HepG2 (cell line): ENCODE data around the gene TCEANC2. TPM values are rescaled to one million over a fixed set of nuclear protein-coding genes. Genes with fewer than 3 reads are reported as not detected.

ENCODE experiments used
- ARID2 ChIP-seq: sonication (generic); formaldehyde crosslinking; IDR thresholded peaks from 2 replicates; pipeline ENCODE4 v1.8.1; 2022; ENCODE audit warnings: mild to moderate bottlenecking, missing genetic modification reagents, borderline replicate concordance
- DMTF1 ChIP-seq: sonication (generic); formaldehyde crosslinking; IDR thresholded peaks from 2 replicates; pipeline ENCODE4 v1.4.0; 2020; ENCODE audit warnings: mild to moderate bottlenecking, missing genetic modification reagents
- DPF2 ChIP-seq: sonication (generic); formaldehyde crosslinking; IDR thresholded peaks from 2 replicates; pipeline ENCODE4 v1.4.0; 2020; ENCODE audit warnings: mild to moderate bottlenecking, low read depth, missing genetic modification reagents, borderline replicate concordance
- FOSL1 ChIP-seq: sonication (generic); formaldehyde crosslinking; IDR thresholded peaks from 2 replicates; pipeline ENCODE4 v1.9.0; 2021; ENCODE audit warnings: missing genetic modification reagents, borderline replicate concordance
- FOSL2 ChIP-seq: sonication (generic); formaldehyde crosslinking; IDR thresholded peaks from 2 replicates; pipeline ENCODE4 v1.4.0; 2020; ENCODE audit warnings: missing genetic modification reagents
- FOXA3 ChIP-seq: IDR thresholded peaks from 2 replicates; pipeline ENCODE4 v1.6.1; 2016; ENCODE audit warnings: missing genetic modification reagents, missing compliant biosample characterization
- HNRNPK ChIP-seq: fragments of 200-400 bp; formaldehyde crosslinking; IDR thresholded peaks from 2 replicates; pipeline ENCODE4 v1.6.1; 2018; ENCODE audit warnings: low read length, low read depth, moderate library complexity, mild to moderate bottlenecking; ENCODE audit not compliant: poor library complexity, severe bottlenecking
- IRF2 ChIP-seq: IDR thresholded peaks from 2 replicates; pipeline ENCODE4 v1.6.1; 2018; ENCODE audit warnings: missing genetic modification reagents, missing compliant biosample characterization
- JUN ChIP-seq: sonication (generic); formaldehyde crosslinking; IDR thresholded peaks from 2 replicates; pipeline ENCODE4 v1.4.0; 2020; ENCODE audit warnings: mild to moderate bottlenecking, missing genetic modification reagents
- KMT2A ChIP-seq: sonication (generic); formaldehyde crosslinking; IDR thresholded peaks from 2 replicates; pipeline ENCODE4 v1.4.0; 2020; ENCODE audit warnings: missing genetic modification reagents
- MAZ ChIP-seq, 2 experiments: sonication (generic) in 1 of 2; formaldehyde crosslinking in 1 of 2; IDR thresholded peaks; 2 replicates each; pipeline versions ENCODE4 v1.5.0 to v1.6.1; 2012 to 2020; ENCODE audit warnings: low read depth in 2 of 2, mild to moderate bottlenecking in 2 of 2, borderline replicate concordance in 1 of 2, improper control_type of control experiment in 1 of 2, low read length in 1 of 2, missing genetic modification reagents in 1 of 2, moderate library complexity in 1 of 2
- MLX ChIP-seq: IDR thresholded peaks from 2 replicates; pipeline ENCODE4 v1.6.1; 2016
- NPAS2 ChIP-seq: sonication (generic); formaldehyde crosslinking; IDR thresholded peaks from 2 replicates; pipeline ENCODE4 v1.8.0; 2022; ENCODE audit warnings: mild to moderate bottlenecking, missing genetic modification reagents, borderline replicate concordance
- PHF20 ChIP-seq: sonication (generic); formaldehyde crosslinking; IDR thresholded peaks from 2 replicates; pipeline ENCODE4 v1.5.0; 2020; ENCODE audit warnings: mild to moderate bottlenecking, missing genetic modification reagents
- PLSCR1 ChIP-seq: sonication (generic); formaldehyde crosslinking; IDR thresholded peaks from 2 replicates; pipeline ENCODE4 v1.5.0; 2020; ENCODE audit warnings: missing genetic modification reagents, mild to moderate bottlenecking, borderline replicate concordance
- SMAD1 ChIP-seq: sonication (generic); formaldehyde crosslinking; IDR thresholded peaks from 2 replicates; pipeline ENCODE4 v1.4.0; 2020; ENCODE audit warnings: missing genetic modification reagents, low read depth, mild to moderate bottlenecking, borderline replicate concordance
- SRY ChIP-seq: sonication (generic); formaldehyde crosslinking; IDR thresholded peaks from 2 replicates; pipeline ENCODE4 v1.8.0; 2022; ENCODE audit warnings: mild to moderate bottlenecking, missing genetic modification reagents
- TAF15 ChIP-seq: fragments of 200-400 bp; formaldehyde crosslinking; IDR thresholded peaks from one replicate; pipeline ENCODE4 v1.6.1; 2018; ENCODE audit warnings: mild to moderate bottlenecking, low read depth, low read length; ENCODE audit not compliant: poor library complexity, severe bottlenecking
- TARDBP ChIP-seq: sonication (generic); formaldehyde crosslinking; IDR thresholded peaks from 2 replicates; pipeline ENCODE4 v1.8.0; 2022; ENCODE audit warnings: mild to moderate bottlenecking, missing genetic modification reagents
- ZFP36 ChIP-seq: fragments of 150-350 bp; IDR thresholded peaks from 2 replicates; pipeline ENCODE4 v1.6.1; 2018; ENCODE audit warnings: borderline replicate concordance, low read length, low read depth; ENCODE audit not compliant: partially characterized antibody
- ZNF10 ChIP-seq: sonication (generic); formaldehyde crosslinking; IDR thresholded peaks from 2 replicates; pipeline ENCODE4 v1.4.0; 2020; ENCODE audit warnings: mild to moderate bottlenecking, low read depth, missing genetic modification reagents, borderline replicate concordance
- ZNF563 ChIP-seq: sonication (generic); formaldehyde crosslinking; IDR thresholded peaks from 2 replicates; pipeline ENCODE4 v1.8.0; 2022; ENCODE audit warnings: mild to moderate bottlenecking, moderate library complexity, missing genetic modification reagents
- ZNF7 ChIP-seq: IDR thresholded peaks from 2 replicates; pipeline ENCODE4 v1.6.1; 2016; ENCODE audit warnings: missing biosample characterization, missing genetic modification reagents
- ZSCAN21 ChIP-seq: sonication (generic); formaldehyde crosslinking; IDR thresholded peaks from 2 replicates; pipeline ENCODE4 v1.8.0; 2022; ENCODE audit warnings: mild to moderate bottlenecking, missing genetic modification reagents, moderate library complexity, borderline replicate concordance
- polyA plus RNA-seq, 8 experiments: library from polyadenylated mRNA; depleted of rRNA in 3 of 8; stranded (reverse) in 7 of 8; unstranded in 1 of 8; fragments of >200 nt; fragmentation: Illumina TruSeq in 4 of 8; extraction: Trizol in 4 of 8; gene quantifications; 2 replicates each; pipeline versions ENCODE4 v1.2.1 to v1.2.3, GENCODE V29; 2011 to 2016; ENCODE audit warnings: low read depth in 4 of 8, missing spikeins in 1 of 8, mixed read lengths in 1 of 8; ENCODE audit not compliant: insufficient read depth in 1 of 8
- total RNA-seq, 5 experiments: library from RNA; depleted of rRNA; stranded (reverse); fragments of >200 nt; fragmentation: Illumina TruSeq; extraction: Trizol; gene quantifications; 2 replicates each; pipeline ENCODE4 v1.2.3, GENCODE V29; 2016; ENCODE audit warnings: low read depth in 1 of 5

The TCEANC2 gene
- total and polyA plus RNA-seq, 2 of the 13 experiments (the other 11 are each of a cell fraction or from before 2014, with no cell fraction given): 3.8 to 5.0 TPM

- TF ChIP-seq ZFP36: peak; percentile 90
- peak; percentile 72; the same call in 1 of the 2 replicates for TF ChIP-seq FOSL1 (CRISPR knock-in tag)
- TF ChIP-seq ZNF563 (CRISPR knock-in tag): no peak; the same call in 1 of the 2 replicates
- TF ChIP-seq TARDBP (CRISPR knock-in tag): 0 out of 2 replicates have a peak, but pooled peaks have one; percentile 45
- TF ChIP-seq PHF20 (CRISPR knock-in tag): no peak
- TF ChIP-seq HNRNPK: no peak
- TF ChIP-seq KMT2A (CRISPR knock-in tag): peak; percentile 52; the same call in 1 of the 2 replicates
- TF ChIP-seq SRY (CRISPR knock-in tag): no peak
- no peak; the same call in 1 of the 2 replicates for TF ChIP-seq MAZ (IDR thresholded peaks at IDR 0.05; ENCODE audit: borderline replicate concordance, low read depth, low read length)
- peak; percentile 35; the same call in 1 of the 2 replicates for TF ChIP-seq MAZ (CRISPR knock-in tag; IDR thresholded peaks at IDR 0.05; ENCODE audit: low read depth)
- TF ChIP-seq ARID2 (CRISPR knock-in tag): no peak
- peak; percentile 60 for TF ChIP-seq DPF2
- no peak for TF ChIP-seq ZNF7 (CRISPR knock-in tag)
- TF ChIP-seq DMTF1 (CRISPR knock-in tag): no peak
- peak; percentile 68 for TF ChIP-seq FOXA3 (CRISPR knock-in tag)
- no peak for TF ChIP-seq NPAS2 (CRISPR knock-in tag)
- TF ChIP-seq PLSCR1: no peak
- TF ChIP-seq MLX: no peak
- no peak for TF ChIP-seq ZSCAN21 (CRISPR knock-in tag)
- TF ChIP-seq JUN (CRISPR knock-in tag): peak; percentile 78
- TF ChIP-seq IRF2 (CRISPR knock-in tag): no peak; the same call in 1 of the 2 replicates
- TF ChIP-seq SMAD1 (CRISPR knock-in tag): no peak
- no peak for TF ChIP-seq TAF15
- no peak for TF ChIP-seq ZNF10 (CRISPR knock-in tag)
- peak; percentile 95 for TF ChIP-seq FOSL2 (CRISPR knock-in tag)
These were observed 36.8 kb upstream of the TCEANC2 start (continued) for GRCh38 chr1:54016343-54017282.
